Panc1 (cell line): ENCODE data around the gene GALNT10.

Experiments used
- POLR2AphosphoS5 ChIP-seq: IDR thresholded peaks from 2 replicates; pipeline ENCODE4 v1.6.1; 2012; ENCODE audit warnings: mild to moderate bottlenecking, low read depth, low read length, moderate library complexity
- SIN3A ChIP-seq: IDR thresholded peaks from 2 replicates; pipeline ENCODE4 v1.6.1; 2012; ENCODE audit warnings: low read depth, mild to moderate bottlenecking, low read length, moderate library complexity, borderline replicate concordance; ENCODE audit not compliant: insufficient read depth
- TF ChIP-seq, protein P1 (sequence below): fragments of 450-650 bp; IDR thresholded peaks from 2 replicates; pipeline ENCODE4 v1.5.1; 2017; ENCODE audit warnings: mild to moderate bottlenecking

DNA sequence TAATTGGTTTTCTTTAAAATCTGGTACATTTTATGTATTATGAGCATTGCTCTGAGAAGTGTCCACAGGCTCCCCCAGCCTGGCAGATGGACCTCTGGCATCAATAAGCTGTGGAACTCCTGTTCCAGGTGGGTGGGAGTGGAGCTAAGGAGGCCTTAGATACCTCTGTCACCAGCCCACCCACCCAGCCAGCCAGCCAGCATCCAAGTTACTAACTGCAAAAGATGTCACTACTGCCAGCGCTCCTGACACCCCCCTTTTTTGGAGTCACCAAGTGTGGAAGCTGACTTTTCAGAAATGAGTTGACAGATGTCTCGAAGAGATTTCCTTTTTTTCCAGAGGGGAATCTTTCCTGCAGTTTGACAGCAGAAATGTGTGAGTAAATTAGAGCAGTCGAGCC lies 111.2 kb downstream of the GALNT10 start:
- TF ChIP-seq, protein P1, sequence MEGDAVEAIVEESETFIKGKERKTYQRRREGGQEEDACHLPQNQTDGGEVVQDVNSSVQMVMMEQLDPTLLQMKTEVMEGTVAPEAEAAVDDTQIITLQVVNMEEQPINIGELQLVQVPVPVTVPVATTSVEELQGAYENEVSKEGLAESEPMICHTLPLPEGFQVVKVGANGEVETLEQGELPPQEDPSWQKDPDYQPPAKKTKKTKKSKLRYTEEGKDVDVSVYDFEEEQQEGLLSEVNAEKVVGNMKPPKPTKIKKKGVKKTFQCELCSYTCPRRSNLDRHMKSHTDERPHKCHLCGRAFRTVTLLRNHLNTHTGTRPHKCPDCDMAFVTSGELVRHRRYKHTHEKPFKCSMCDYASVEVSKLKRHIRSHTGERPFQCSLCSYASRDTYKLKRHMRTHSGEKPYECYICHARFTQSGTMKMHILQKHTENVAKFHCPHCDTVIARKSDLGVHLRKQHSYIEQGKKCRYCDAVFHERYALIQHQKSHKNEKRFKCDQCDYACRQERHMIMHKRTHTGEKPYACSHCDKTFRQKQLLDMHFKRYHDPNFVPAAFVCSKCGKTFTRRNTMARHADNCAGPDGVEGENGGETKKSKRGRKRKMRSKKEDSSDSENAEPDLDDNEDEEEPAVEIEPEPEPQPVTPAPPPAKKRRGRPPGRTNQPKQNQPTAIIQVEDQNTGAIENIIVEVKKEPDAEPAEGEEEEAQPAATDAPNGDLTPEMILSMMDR = no peak
- TF ChIP-seq POLR2AphosphoS5 = no peak
- TF ChIP-seq SIN3A = no peak
